IMR-90 (cell line): ENCODE measurements around the gene FOSL1. TPM values are rescaled to one million over a fixed set of nuclear protein-coding genes. Genes with fewer than 3 reads are reported as not detected.

ENCODE experiments used
- ATAC-seq: fragments of 200-7000 bp; cut with Tn5 transposase; 2 replicates; pipeline ENCODE4 v1.9.1; 2020; ENCODE audit warnings: low read depth, mild to moderate bottlenecking, moderate library complexity
- BruUV-seq: library from RNA; stranded (reverse); fragments of 400-500 nt; replicated peaks from 2 replicates; lab custom pipeline; 2021; lab: Mats Ljungman, UMichigan
- CTCF ChIA-PET: fragments of 300-600 bp; formaldehyde crosslinking; extraction: SDS; loops from one replicate; lab custom pipeline; 2021; ENCODE audit warnings: antibody characterized with exemption; lab: Yijun Ruan, JAX
- POLR2A ChIA-PET: fragments of 300-600 bp; sonication (Branson Sonifier 250); formaldehyde crosslinking; loops from one replicate; lab custom pipeline; 2022; ENCODE audit warnings: antibody characterized with exemption; ENCODE audit not compliant: unreplicated experiment; lab: Charles Lee
- DNase-seq: peaks from one replicate; pipeline ENCODE4 v3.0.0; 2013
- H2AFZ ChIP-seq: replicated peaks from 2 replicates; pipeline ENCODE3; 2013; ENCODE audit warnings: low read length, mild to moderate bottlenecking; ENCODE audit not compliant: poor library complexity
- H2AK5ac ChIP-seq: 2 replicates; pipeline ENCODE4 v1.6.1; 2013; ENCODE audit warnings: low read depth, low read length, inconsistent platforms
- H2AK9ac ChIP-seq: replicated peaks from 2 replicates; pipeline ENCODE3; 2013; ENCODE audit warnings: mild to moderate bottlenecking, low read depth, low read length, moderate library complexity; ENCODE audit not compliant: poor library complexity
- H2BK120ac ChIP-seq: 2 replicates; pipeline ENCODE4 v1.6.1; 2013; ENCODE audit warnings: low read depth, low read length, inconsistent platforms
- H2BK15ac ChIP-seq: 3 replicates; pipeline ENCODE4 v1.6.1; 2013; ENCODE audit warnings: low read depth, low read length, inconsistent platforms
- H2BK20ac ChIP-seq: 2 replicates; pipeline ENCODE4 v1.6.1; 2013; ENCODE audit warnings: low read depth, mild to moderate bottlenecking, inconsistent platforms, low read length, moderate library complexity
- H2BK5ac ChIP-seq: 2 replicates; pipeline ENCODE4 v1.6.1; 2013; ENCODE audit warnings: mild to moderate bottlenecking, low read depth, low read length, inconsistent platforms; ENCODE audit not compliant: poor library complexity, severe bottlenecking
- H3K14ac ChIP-seq: replicated peaks from 2 replicates; pipeline ENCODE4 v1.6.1; 2013; ENCODE audit warnings: low read depth, low read length, inconsistent platforms
- H3K18ac ChIP-seq: 2 replicates; pipeline ENCODE4 v1.6.1; 2013; ENCODE audit warnings: low read depth, low read length, control low read depth
- H3K23ac ChIP-seq: 2 replicates; pipeline ENCODE4 v1.6.1; 2013; ENCODE audit warnings: low read depth, low read length, inconsistent platforms
- H3K27ac ChIP-seq: 2 replicates; pipeline ENCODE4 v1.5.1; 2013; ENCODE audit warnings: mild to moderate bottlenecking, control low read depth, low read length; ENCODE audit not compliant: insufficient read depth
- H3K27me3 ChIP-seq: 2 replicates; pipeline ENCODE4 v1.6.1; 2013; ENCODE audit warnings: low read length; ENCODE audit not compliant: control insufficient read depth, insufficient read depth
- H3K36me3 ChIP-seq: 2 replicates; pipeline ENCODE4 v1.6.1; 2013; ENCODE audit warnings: low read length, mixed read lengths; ENCODE audit not compliant: control insufficient read depth, insufficient read depth
- H3K4ac ChIP-seq: 2 replicates; pipeline ENCODE4 v1.6.1; 2013; ENCODE audit warnings: low read depth, low read length, inconsistent platforms
- H3K4me1 ChIP-seq: 2 replicates; pipeline ENCODE4 v1.6.1; 2013; ENCODE audit warnings: low read length, mixed read lengths; ENCODE audit not compliant: control insufficient read depth, insufficient read depth
- H3K4me2 ChIP-seq: 2 replicates; pipeline ENCODE4 v1.6.1; 2013; ENCODE audit warnings: low read depth, mild to moderate bottlenecking, control low read depth, low read length, moderate library complexity
- H3K4me3 ChIP-seq: 2 replicates; pipeline ENCODE4 v1.5.1; 2013; ENCODE audit warnings: low read depth, mild to moderate bottlenecking, control low read depth, low read length, moderate library complexity; ENCODE audit not compliant: insufficient read depth
- H3K56ac ChIP-seq: 2 replicates; pipeline ENCODE4 v1.6.1; 2013; ENCODE audit warnings: low read length, inconsistent platforms; ENCODE audit not compliant: insufficient read depth; ENCODE audit errors: extremely low read depth
- H3K79me1 ChIP-seq, 2 experiments: 2 replicates each; pipeline ENCODE4 v1.6.1; 2013; ENCODE audit warnings: low read length in 2 of 2, inconsistent platforms in 1 of 2, low read depth in 1 of 2
- H3K9ac ChIP-seq: 2 replicates; pipeline ENCODE4 v1.6.1; 2013; ENCODE audit warnings: low read depth, low read length, control low read depth
- H3K9me1 ChIP-seq: 2 replicates; pipeline ENCODE4 v1.6.1; 2013; ENCODE audit warnings: low read length, inconsistent platforms; ENCODE audit not compliant: insufficient read depth
- H3K9me3 ChIP-seq: 2 replicates; pipeline ENCODE4 v1.6.1; 2013; ENCODE audit warnings: low read length; ENCODE audit not compliant: control insufficient read depth, insufficient read depth
- H4K20me1 ChIP-seq: 2 replicates; pipeline ENCODE4 v1.6.1; 2013; ENCODE audit warnings: low read length, inconsistent platforms; ENCODE audit not compliant: insufficient read depth
- H4K5ac ChIP-seq: 2 replicates; pipeline ENCODE4 v1.6.1; 2013; ENCODE audit warnings: mild to moderate bottlenecking, low read depth, low read length, control low read depth
- H4K8ac ChIP-seq, 2 experiments: 2 replicates each; pipeline ENCODE4 v1.6.1; 2013; ENCODE audit warnings: low read depth in 2 of 2, low read length in 2 of 2, control low read depth in 1 of 2, inconsistent platforms in 1 of 2
- H4K91ac ChIP-seq: 2 replicates; pipeline ENCODE4 v1.6.1; 2013; ENCODE audit warnings: low read depth, low read length, inconsistent platforms; ENCODE audit not compliant: insufficient read depth
- RFX5 ChIP-seq: IDR thresholded peaks from 2 replicates; pipeline ENCODE4 v1.8.0; 2012; ENCODE audit warnings: low read depth, mild to moderate bottlenecking, low read length, moderate library complexity
- WGBS, 2 experiments: methylation state at CpG; one replicate each; pipeline versions ENCODE4 v1.1.5 to v1.1.7; 2013; ENCODE audit warnings: missing lambda C conversion rate in 2 of 2; ENCODE audit not compliant: insufficient read length in 1 of 2; ENCODE audit errors: extremely low coverage in 2 of 2; 5-methylcytosine and 5-hydroxymethylcytosine counted together
- dilution Hi-C: fragments of 300-500 bp; cut with HindIII; formaldehyde crosslinking; loops from one replicate; pipeline ENCODE4 v1.14.3; 2018; ENCODE audit warnings: low sequenced_read_pairs; ENCODE audit not compliant: unreplicated experiment
- in situ Hi-C: fragments of 300-500 bp; cut with MboI; formaldehyde crosslinking; loops from 3 replicates; pipeline ENCODE4 v1.14.3; 2019; ENCODE audit warnings: low sequenced_read_pairs, inconsistent platforms, mixed read lengths
- intact Hi-C: fragments of 100-400 bp; cut with micrococcal nuclease; formaldehyde crosslinking; loops from 2 replicates; pipeline ENCODE4 v1.10.0; 2022
- polyA plus RNA-seq, 3 experiments: library from polyadenylated mRNA; depleted of rRNA; stranded (reverse); fragments of >200 nt; gene quantifications; 2 replicates each; pipeline ENCODE4 v1.2.3, GENCODE V29; 2012; ENCODE audit warnings: low replicate concordance in 1 of 3
- total RNA-seq: library from RNA; depleted of rRNA; stranded (reverse); fragments of >200 nt; gene quantifications from 2 replicates; pipeline ENCODE4 v1.2.3, GENCODE V29; 2012

Gene FOSL1
- total and polyA plus RNA-seq, 2 of the 4 experiments (the other 2 are of a cell fraction): 17.2 to 107 TPM

DNA sequence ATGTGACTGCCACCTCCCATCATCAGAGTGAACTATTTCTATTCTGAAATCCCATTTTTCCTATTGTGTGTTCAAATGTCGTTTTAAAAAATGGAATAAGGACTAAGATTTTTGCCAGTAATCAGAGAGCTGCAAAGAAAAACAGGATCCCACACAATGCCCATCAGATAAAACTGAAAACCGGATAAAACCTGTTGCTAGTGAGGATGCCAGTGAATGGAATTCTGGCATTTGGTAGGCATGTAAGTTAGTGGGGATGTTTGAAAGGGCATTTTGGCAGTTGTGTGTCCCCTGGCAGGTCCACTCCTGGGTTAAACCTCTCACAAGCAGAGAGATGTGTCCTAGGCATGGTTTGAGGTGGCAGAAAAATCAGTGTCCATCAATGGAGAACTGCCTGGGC is 25.2 kb upstream of the FOSL1 start:
- Histone ChIP-seq H3K27me3 (no peaks in the 10 kb centered on the region), H2AK9ac (no peak overlapping the region), H2BK20ac (no peak overlapping the region), H3K9me1 (no peaks in the 10 kb centered on the region; the same call in 1 of the 2 replicates), H3K56ac (no peak overlapping the region), H2BK120ac (no peak overlapping the region), H3K4me3 (no peak overlapping the region), H3K14ac (no peak overlapping the region), H2BK15ac (no peak overlapping the region), H4K8ac (no peak overlapping the region), H3K23ac (no peak overlapping the region), H2AK5ac (no peak overlapping the region), H3K27ac (no peak overlapping the region), H2BK5ac (no peak overlapping the region), H4K20me1 (peaks cover 4% of the 10 kb centered on the region; the same call in 1 of the 2 replicates), H4K5ac (no peak overlapping the region), H3K9me3 (no peaks in the 10 kb centered on the region), H3K36me3 (peaks cover 30% of the 10 kb centered on the region), H3K9ac (no peak overlapping the region), H3K4me1 (peaks cover 6% of the 10 kb centered on the region), H3K79me1 (peaks cover 12 to 38% of the 10 kb centered on the region in 2 experiments), H3K4me2 (no peak overlapping the region), H3K4ac (no peak overlapping the region), H4K91ac (no peak overlapping the region), H3K18ac (no peak overlapping the region), H2AFZ (no peak overlapping the region)
- POLR2A ChIA-PET: interaction anchor here (0.6 kb wide), 1 partner anchor 214 kb away, joined by 4 read pairs; no protein-coding TSS in a partner anchor
- intact Hi-C loops (no loop called here), in situ Hi-C loops (no loop called here), dilution Hi-C loops (no loop called here)
- CTCF ChIA-PET: no interaction called here
- BruUV-seq: no TSS peak
- no CpG with 5 or more reads among the region's 2 CpGs for WGBS, 2 experiments
- DNase-seq: no peak
- no peak for TF ChIP-seq RFX5
- no peak for ATAC-seq
